Fibroblast of skin of left quadriceps (primary cell): ENCODE data around the gene SALL3.
"Not testable (repeated sequence)": the region's sequence is repeated elsewhere in the genome, so short reads cannot be mapped to it uniquely, and the experiment has no call there.

Experiments
- DNase-seq, 2 experiments: peaks; one replicate each; pipeline ENCODE4 v3.0.0-alpha.2; 2013; ENCODE audit warnings: low read depth in 2 of 2

SALL3 gene

GRCh38 chr18:78979730-78980278 lies at the start of gene SALL3:
Gene SALL3 (plus strand): TSS chr18:78979818. CDS start chr18:78980275, 457 bp downstream.
- no peak for DNase-seq

GRCh38 chr18:78932281-78932680 lies 47.3 kb upstream of the SALL3 start:
- DNase-seq, result no peak

- DNase-seq, result no peak
These were observed 45.6 kb upstream of the SALL3 start for GRCh38 chr18:78934003-78934402.

GRCh38 chr18:78934551-78935225 lies 44.9 kb upstream of the SALL3 start:
- no peak for DNase-seq

- DNase-seq, result no peak
These were observed 44.2 kb upstream of the SALL3 start for GRCh38 chr18:78935406-78935805.

GRCh38 chr18:78936251-78937005 lies 43.2 kb upstream of the SALL3 start:
- DNase-seq, result no peak

GRCh38 chr18:78937166-78937565 lies 42.5 kb upstream of the SALL3 start:
- no peak for DNase-seq

GRCh38 chr18:78939105-78939504 lies 40.5 kb upstream of the SALL3 start:
- DNase-seq, result no peak

GRCh38 chr18:78939734-78940494 lies 39.7 kb upstream of the SALL3 start:
- no peak for DNase-seq

GRCh38 chr18:78942236-78942635 lies 37.4 kb upstream of the SALL3 start:
- DNase-seq, result not testable (repeated sequence)

GRCh38 chr18:78945628-78946027 lies 34.0 kb upstream of the SALL3 start:
- no peak for DNase-seq

GRCh38 chr18:78947291-78947690 lies 32.3 kb upstream of the SALL3 start:
- DNase-seq, result no peak

- DNase-seq, result no peak
These were observed 31.4 kb upstream of the SALL3 start for GRCh38 chr18:78948221-78948620.

GRCh38 chr18:78948707-78949106 lies 30.9 kb upstream of the SALL3 start:
- no peak for DNase-seq

- DNase-seq, result no peak
These were observed 30.4 kb upstream of the SALL3 start for GRCh38 chr18:78949216-78949615.

GRCh38 chr18:78950386-78950785 lies 29.2 kb upstream of the SALL3 start:
- DNase-seq, result no peak

- DNase-seq, result no peak
These were observed 26.1 kb upstream of the SALL3 start for GRCh38 chr18:78953566-78953965.

GRCh38 chr18:78955051-78955450 lies 24.6 kb upstream of the SALL3 start:
- DNase-seq, result no peak

GRCh38 chr18:78957140-78957539 lies 22.5 kb upstream of the SALL3 start:
- DNase-seq, result no peak

- no peak for DNase-seq
These were observed 18.9 kb upstream of the SALL3 start for GRCh38 chr18:78960709-78961108.

- no peak for DNase-seq
These were observed 17.5 kb upstream of the SALL3 start for GRCh38 chr18:78962098-78962497.

- not testable (repeated sequence) for DNase-seq
These were observed 14.9 kb upstream of the SALL3 start for GRCh38 chr18:78964727-78965126.
